ENCODE data around the gene FAM193A. TPM values are rescaled to one million over a fixed set of nuclear protein-coding genes. Genes with fewer than 3 reads are reported as not detected.

Gene FAM193A
- total RNA-seq, 2 experiments from 2014 or later: 28.4 to 30.0 TPM

DNA sequence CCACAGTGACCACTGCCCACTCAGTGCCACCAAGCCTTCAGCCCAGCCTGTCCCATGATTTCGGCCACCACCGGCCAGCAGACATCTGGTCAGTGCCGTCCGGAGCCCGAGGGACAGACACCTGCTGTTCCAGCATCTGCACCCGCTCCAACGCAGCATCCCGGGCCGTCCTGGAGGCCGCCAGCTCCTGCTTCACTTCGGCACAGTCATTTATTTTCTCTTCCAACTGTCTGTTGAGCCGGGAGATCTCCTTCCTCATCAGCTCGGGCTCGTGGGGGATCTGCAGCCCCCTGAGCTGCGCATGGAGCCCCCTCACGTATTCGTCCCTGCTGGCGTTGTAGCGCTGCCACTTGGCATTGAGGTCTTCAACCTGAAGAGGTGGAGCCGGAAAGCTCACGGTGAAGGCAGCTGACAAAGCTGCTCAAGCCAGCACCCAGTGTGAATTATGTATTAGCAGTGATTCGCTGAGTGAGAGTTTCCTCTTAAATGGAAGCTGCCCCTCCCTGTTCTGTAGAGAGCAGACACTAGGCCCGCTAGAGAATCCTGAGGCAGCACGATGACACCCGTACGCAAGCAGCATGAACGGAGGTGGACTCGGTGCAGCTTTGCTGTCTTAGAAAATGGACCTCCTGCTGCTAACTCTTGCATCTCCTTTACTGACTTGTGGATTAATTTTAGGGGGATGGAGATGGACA is 208.3 kb downstream of the FAM193A start:
- Histone ChIP-seq H3K27me3 (ENCODE audit: control insufficient read depth in 1 of 2, insufficient read depth in 2 of 2, low read length in 2 of 2) (no peaks in the 10 kb centered on the region), H3K4me3 (ENCODE audit: low read length) (no peak overlapping the region), H3K4me1 (ENCODE audit: insufficient read depth, low read length) (peaks cover 31% of the 10 kb centered on the region), H3K27ac (ENCODE audit: low read depth in 1 of 2, low read length in 2 of 2) (peak overlapping the region in 1 of 2 donors; percentile 68), H3K36me3 (ENCODE audit: insufficient read depth, low read length) (peaks cover 57% of the 10 kb centered on the region), H3K9me3 (ENCODE audit: control insufficient read depth in 1 of 2, insufficient read depth in 1 of 2, low read length in 2 of 2) (no peaks in the 10 kb centered on the region)
- no peaks in the 10 kb centered on the region for H3K9me3 Mint-ChIP-seq
- no peaks in the 10 kb centered on the region for H3K27me3 Mint-ChIP-seq
- peaks cover 21% of the 10 kb centered on the region for H3K4me1 Mint-ChIP-seq (ENCODE audit: low read depth)
- peaks cover 68% of the 10 kb centered on the region for H3K36me3 Mint-ChIP-seq (ENCODE audit: low read depth)
- peak overlapping the region; percentile 91 for H3K27ac Mint-ChIP-seq
- ATAC-seq (ENCODE audit: poor library complexity) (no peak), DNase-seq (no peak)
- intact Hi-C loops (cut with DNase I, micrococcal nuclease): no loop called here
- POLR2A ChIA-PET: no interaction called here
- H3K4me3 Mint-ChIP-seq: no peak overlapping the region
- CTCF ChIA-PET: interaction anchor here (1.6 kb wide), 1 partner anchor 11 kb away, joined by 5 read pairs; no protein-coding TSS in a partner anchor
- TF ChIP-seq, protein P1, sequence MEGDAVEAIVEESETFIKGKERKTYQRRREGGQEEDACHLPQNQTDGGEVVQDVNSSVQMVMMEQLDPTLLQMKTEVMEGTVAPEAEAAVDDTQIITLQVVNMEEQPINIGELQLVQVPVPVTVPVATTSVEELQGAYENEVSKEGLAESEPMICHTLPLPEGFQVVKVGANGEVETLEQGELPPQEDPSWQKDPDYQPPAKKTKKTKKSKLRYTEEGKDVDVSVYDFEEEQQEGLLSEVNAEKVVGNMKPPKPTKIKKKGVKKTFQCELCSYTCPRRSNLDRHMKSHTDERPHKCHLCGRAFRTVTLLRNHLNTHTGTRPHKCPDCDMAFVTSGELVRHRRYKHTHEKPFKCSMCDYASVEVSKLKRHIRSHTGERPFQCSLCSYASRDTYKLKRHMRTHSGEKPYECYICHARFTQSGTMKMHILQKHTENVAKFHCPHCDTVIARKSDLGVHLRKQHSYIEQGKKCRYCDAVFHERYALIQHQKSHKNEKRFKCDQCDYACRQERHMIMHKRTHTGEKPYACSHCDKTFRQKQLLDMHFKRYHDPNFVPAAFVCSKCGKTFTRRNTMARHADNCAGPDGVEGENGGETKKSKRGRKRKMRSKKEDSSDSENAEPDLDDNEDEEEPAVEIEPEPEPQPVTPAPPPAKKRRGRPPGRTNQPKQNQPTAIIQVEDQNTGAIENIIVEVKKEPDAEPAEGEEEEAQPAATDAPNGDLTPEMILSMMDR (IDR thresholded peaks at IDR 0.05): no peak

DNA sequence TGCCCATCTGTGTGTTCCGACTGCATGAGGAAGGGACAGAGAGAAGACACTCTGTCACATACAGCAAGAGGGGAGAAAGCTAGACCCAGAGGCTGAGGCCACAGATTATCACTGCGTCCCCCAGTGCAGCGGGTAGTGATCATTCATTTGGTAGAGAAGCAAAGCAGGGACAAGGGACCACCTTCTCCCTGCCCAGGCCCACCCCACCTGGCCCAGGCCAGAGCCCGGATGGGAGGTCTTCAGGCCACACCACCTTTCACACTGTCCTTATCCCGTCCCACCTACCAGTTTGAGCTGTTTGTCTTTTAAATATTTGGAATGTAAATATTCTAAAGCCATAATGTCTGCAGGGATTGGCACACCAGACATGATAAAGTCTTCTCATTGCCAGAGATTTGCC is 209.1 kb downstream of the FAM193A start:
- TF ChIP-seq, protein P1 (IDR thresholded peaks at IDR 0.05): no peak
- H3K27ac Mint-ChIP-seq: peak overlapping the region; percentile 91
- no peak overlapping the region for H3K4me3 ChIP-seq (ENCODE audit: low read length)
- H3K9me3 ChIP-seq (ENCODE audit: control insufficient read depth in 1 of 2, insufficient read depth in 1 of 2, low read length in 2 of 2): no peaks in the 10 kb centered on the region
- ATAC-seq (ENCODE audit: poor library complexity): no peak
- CTCF ChIA-PET: interaction anchor here (1.6 kb wide), 1 partner anchor 12 kb away, joined by 5 read pairs; no protein-coding TSS in a partner anchor
- peak overlapping the region; percentile 68 to 92 for H3K27ac ChIP-seq (ENCODE audit: low read depth in 1 of 2, low read length in 2 of 2)
- POLR2A ChIA-PET: interaction anchor here (1.5 kb wide), 1 partner anchor 10 kb away, joined by 3 read pairs; no protein-coding TSS in a partner anchor
- H3K27me3 Mint-ChIP-seq: no peaks in the 10 kb centered on the region
- no peaks in the 10 kb centered on the region for H3K9me3 Mint-ChIP-seq
- peaks cover 63% of the 10 kb centered on the region for H3K36me3 ChIP-seq (ENCODE audit: insufficient read depth, low read length)
- no peak overlapping the region for H3K4me3 Mint-ChIP-seq
- no peaks in the 10 kb centered on the region for H3K27me3 ChIP-seq (ENCODE audit: control insufficient read depth in 1 of 2, insufficient read depth in 2 of 2, low read length in 2 of 2)
- H3K4me1 ChIP-seq (ENCODE audit: insufficient read depth, low read length): peaks cover 31% of the 10 kb centered on the region
- H3K4me1 Mint-ChIP-seq (ENCODE audit: low read depth): peaks cover 21% of the 10 kb centered on the region
- intact Hi-C loops (cut with DNase I, micrococcal nuclease): no loop called here
- H3K36me3 Mint-ChIP-seq (ENCODE audit: low read depth): peaks cover 68% of the 10 kb centered on the region
- DNase-seq: no peak

DNA sequence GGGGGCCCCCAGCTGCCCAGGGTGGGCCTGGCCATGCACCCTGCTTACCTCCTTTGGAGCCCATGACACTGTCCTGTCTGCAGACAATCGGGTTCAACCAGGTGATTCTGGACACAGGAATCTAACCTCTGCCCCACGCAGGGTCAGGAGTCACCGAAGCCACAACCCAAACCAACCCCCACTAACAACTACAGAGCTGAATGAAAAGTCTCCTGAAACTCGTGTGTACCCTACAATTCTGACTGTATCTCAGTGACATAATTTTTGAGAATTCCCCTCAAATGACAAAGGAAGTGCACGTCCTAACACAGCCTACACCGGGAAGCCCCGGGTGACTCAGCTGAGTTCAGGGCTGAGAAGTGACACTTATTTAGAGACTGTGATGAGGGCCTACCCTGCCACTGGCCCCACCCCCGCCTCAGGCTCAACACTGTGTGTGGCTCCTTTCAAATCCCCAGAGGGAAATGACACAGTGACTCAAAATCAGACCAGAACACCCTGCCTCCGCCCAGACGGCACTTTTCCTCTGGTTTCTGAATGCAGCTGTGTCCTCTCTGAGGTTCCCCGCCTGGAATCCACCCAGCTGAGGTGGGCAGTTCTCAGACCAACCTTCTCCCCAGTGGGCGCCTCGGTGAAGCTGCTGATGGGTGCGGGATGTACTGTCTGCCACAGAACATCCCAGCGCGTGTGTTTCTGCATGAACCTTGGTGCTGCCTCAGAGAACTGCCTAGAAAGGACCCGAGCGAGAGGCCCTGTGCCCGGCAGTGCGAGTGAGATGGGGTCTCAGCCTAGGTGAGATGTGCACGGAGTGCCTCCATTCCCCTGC is 209.7 kb downstream of the FAM193A start:
- POLR2A ChIA-PET: interaction anchor here (1.5 kb wide), 1 partner anchor 9 kb away, joined by 3 read pairs; no protein-coding TSS in a partner anchor
- Histone ChIP-seq H3K27ac (ENCODE audit: low read depth in 1 of 2, low read length in 2 of 2) (peak overlapping the region; percentile 79 to 92), H3K27me3 (ENCODE audit: control insufficient read depth in 1 of 2, insufficient read depth in 2 of 2, low read length in 2 of 2) (no peaks in the 10 kb centered on the region), H3K9me3 (ENCODE audit: control insufficient read depth in 1 of 2, insufficient read depth in 1 of 2, low read length in 2 of 2) (no peaks in the 10 kb centered on the region), H3K36me3 (ENCODE audit: insufficient read depth, low read length) (peaks cover 68% of the 10 kb centered on the region), H3K4me1 (ENCODE audit: insufficient read depth, low read length) (peaks cover 31% of the 10 kb centered on the region), H3K4me3 (ENCODE audit: low read length) (no peak overlapping the region)
- CTCF ChIA-PET: interaction anchor here (0.9 to 2.0 kb wide), 3 partner anchors 10 to 18 kb away, joined by 3 to 5 read pairs (median 4); no protein-coding TSS in a partner anchor
- ATAC-seq (ENCODE audit: poor library complexity) (peak; percentile 97), DNase-seq (peak; percentile 54 to 95 (median 78))
- peak overlapping the region; percentile 91 for H3K27ac Mint-ChIP-seq
- peak overlapping the region; percentile 55 for H3K4me3 Mint-ChIP-seq
- no peaks in the 10 kb centered on the region for H3K9me3 Mint-ChIP-seq
- intact Hi-C loops (cut with DNase I, micrococcal nuclease): no loop called here
- no peaks in the 10 kb centered on the region for H3K27me3 Mint-ChIP-seq
- peaks cover 63% of the 10 kb centered on the region for H3K36me3 Mint-ChIP-seq (ENCODE audit: low read depth)
- TF ChIP-seq, protein P1 (IDR thresholded peaks at IDR 0.05): no peak
- H3K4me1 Mint-ChIP-seq (ENCODE audit: low read depth): peaks cover 21% of the 10 kb centered on the region

All from CD4-positive, alpha-beta T cell (primary cell).